CD4-positive, alpha-beta T cell (primary cell): ENCODE data around the gene RAD9A. TPM values are rescaled to one million over a fixed set of nuclear protein-coding genes. Genes with fewer than 3 reads are reported as not detected.

Experiments
- ATAC-seq: fragments of 200-7000 bp; cut with Tn5 transposase; one replicate; pipeline ENCODE4 v1.10.0; 2022; ENCODE audit warnings: mild to moderate bottlenecking; ENCODE audit not compliant: poor library complexity
- CTCF ChIA-PET: fragments of 350-600 bp; sonication (Branson Sonifier 250); formaldehyde crosslinking; loops from one replicate; lab custom pipeline; 2021; ENCODE audit warnings: antibody characterized with exemption, inconsistent platforms; lab: Charles Lee
- POLR2A ChIA-PET: fragments of 350-600 bp; sonication (Branson Sonifier 250); formaldehyde crosslinking; loops from one replicate; lab custom pipeline; 2021; ENCODE audit warnings: antibody characterized with exemption, inconsistent platforms; lab: Charles Lee
- DNase-seq, 14 experiments: peaks; one replicate each; pipeline ENCODE4 v3.0.0-alpha.2; 2013 to 2020; ENCODE audit warnings: mixed read lengths in 2 of 14
- H3K27ac ChIP-seq, 2 donors: one replicate each; pipeline versions ENCODE4 v1.5.1 to v1.7.0; 2013; ENCODE audit warnings: low read length in 2 of 2, low read depth in 1 of 2, mild to moderate bottlenecking in 1 of 2
- H3K27me3 ChIP-seq, 2 experiments: 1 replicate in 1 of 2; 2 replicates in 1 of 2; pipeline versions ENCODE4 v1.6.1 to v1.7.0; 2013; ENCODE audit warnings: low read length in 2 of 2, control low read depth in 1 of 2, mild to moderate bottlenecking in 1 of 2, moderate library complexity in 1 of 2; ENCODE audit not compliant: insufficient read depth in 2 of 2, control insufficient read depth in 1 of 2
- H3K36me3 ChIP-seq: one replicate; pipeline ENCODE4 v1.6.1; 2013; ENCODE audit warnings: low read length, control low read depth; ENCODE audit not compliant: insufficient read depth
- H3K4me1 ChIP-seq: one replicate; pipeline ENCODE4 v1.6.1; 2013; ENCODE audit warnings: low read length, control low read depth; ENCODE audit not compliant: insufficient read depth
- H3K4me3 ChIP-seq: one replicate; pipeline ENCODE4 v1.5.1; 2013; ENCODE audit warnings: mild to moderate bottlenecking, low read length, moderate library complexity
- H3K9me3 ChIP-seq, 2 experiments: 1 replicate in 1 of 2; 2 replicates in 1 of 2; pipeline versions ENCODE4 v1.6.1 to v1.7.0; 2013; ENCODE audit warnings: low read length in 2 of 2, mild to moderate bottlenecking in 2 of 2, control low read depth in 1 of 2, moderate library complexity in 1 of 2; ENCODE audit not compliant: control insufficient read depth in 1 of 2, insufficient read depth in 1 of 2
- H3K27ac Mint-ChIP-seq: one replicate; pipeline ENCODE4 v1.8.0; 2020; ENCODE audit warnings: mixed read lengths
- H3K27me3 Mint-ChIP-seq: one replicate; pipeline ENCODE4 v1.8.0; 2021; ENCODE audit warnings: mixed read lengths
- H3K36me3 Mint-ChIP-seq: one replicate; pipeline ENCODE4 v1.8.0; 2021; ENCODE audit warnings: low read depth, mixed read lengths
- H3K4me1 Mint-ChIP-seq: one replicate; pipeline ENCODE4 v1.8.0; 2021; ENCODE audit warnings: low read depth, mixed read lengths
- H3K4me3 Mint-ChIP-seq: one replicate; pipeline ENCODE4 v1.8.0; 2020; ENCODE audit warnings: mild to moderate bottlenecking, mixed read lengths
- H3K9me3 Mint-ChIP-seq: one replicate; pipeline ENCODE4 v1.8.0; 2020; ENCODE audit warnings: mixed read lengths
- CTCF ChIP-seq: fragments of 200-600 bp; IDR thresholded peaks from one replicate; pipeline ENCODE4 v1.8.0; 2022; ENCODE audit warnings: antibody characterized with exemption, mild to moderate bottlenecking
- intact Hi-C, 2 experiments: fragments of 100-400 bp; cut with DNase I in 1 of 2; cut with micrococcal nuclease in 1 of 2; formaldehyde crosslinking; loops; one replicate each; pipeline versions ENCODE4 v1.15.1 to v1.9.0; 2023 to 2025; cut with DNase I, micrococcal nuclease
- total RNA-seq, 174 experiments: library from RNA in 2 of 174; stranded (reverse) in 2 of 174; gene quantifications; one replicate each; pipeline ENCODE4 v1.2.3 and lab custom pipeline; 2021 to 2026

Gene RAD9A
- total RNA-seq, 2 experiments from 2014 or later = 19.3 to 20.3 TPM

GRCh38 chr11:67439321-67440228 is 47.8 kb downstream of the RAD9A start:
- ATAC-seq (no peak), DNase-seq (peak in 7 of 14 experiments; percentile 18 to 64 (median 45))
- H3K36me3 Mint-ChIP-seq = peaks cover 40% of the 10 kb centered on the region
- CTCF ChIA-PET = interaction anchor here (0.6 to 4.3 kb wide), 5 partner anchors 30 to 1276 kb away, joined by 3 to 21 read pairs (median 6); partner anchors contain the start of genes PPP1CA and TMEM134
- H3K4me1 Mint-ChIP-seq = peaks cover 64% of the 10 kb centered on the region
- H3K4me3 Mint-ChIP-seq = peak overlapping the region; percentile 98
- no peaks in the 10 kb centered on the region for H3K27me3 Mint-ChIP-seq
- intact Hi-C loops = no loop called here
- H3K9me3 Mint-ChIP-seq = no peaks in the 10 kb centered on the region
- TF ChIP-seq CTCF = no peak
- POLR2A ChIA-PET = interaction anchor here (1.4 to 17.7 kb wide), 10 partner anchors 11 to 86 kb away, joined by 5 to 411 read pairs (median 91); partner anchors contain the start of genes AIP, CABP4, CARNS1 and GPR152
- no peaks in the 10 kb centered on the region for H3K27me3 ChIP-seq
- H3K27ac ChIP-seq = peak overlapping the region; percentile 72 to 94
- peaks cover 79% of the 10 kb centered on the region for H3K4me1 ChIP-seq
- H3K9me3 ChIP-seq = no peaks in the 10 kb centered on the region
- peak overlapping the region; percentile 97 for H3K4me3 ChIP-seq
- H3K27ac Mint-ChIP-seq = peak overlapping the region; percentile 98
- H3K36me3 ChIP-seq = peaks cover 17% of the 10 kb centered on the region

GRCh38 chr11:67440229-67441097 is 48.7 kb downstream of the RAD9A start:
- H3K4me3 ChIP-seq = peak overlapping the region; percentile 97
- no peaks in the 10 kb centered on the region for H3K27me3 Mint-ChIP-seq
- H3K4me3 Mint-ChIP-seq = peak overlapping the region; percentile 98
- H3K27me3 ChIP-seq = no peaks in the 10 kb centered on the region
- peaks cover 35% of the 10 kb centered on the region for H3K36me3 Mint-ChIP-seq
- ATAC-seq (no peak), DNase-seq (peak in 3 of 14 experiments; percentile 58 to 68 (median 61))
- ChIA-PET POLR2A (interaction anchor here (1.2 to 17.7 kb wide), 11 partner anchors 13 to 200 kb away, joined by 3 to 411 read pairs (median 6); partner anchors contain the start of genes AIP, CABP4, CARNS1 and GPR152), CTCF (interaction anchor here (0.8 to 4.3 kb wide), 4 partner anchors 20 to 89 kb away, joined by 3 to 21 read pairs (median 5); partner anchors contain the start of gene PPP1CA)
- no peaks in the 10 kb centered on the region for H3K9me3 ChIP-seq
- no peaks in the 10 kb centered on the region for H3K9me3 Mint-ChIP-seq
- intact Hi-C loops = no loop called here
- peaks cover 69% of the 10 kb centered on the region for H3K4me1 Mint-ChIP-seq
- peak overlapping the region; percentile 72 to 94 for H3K27ac ChIP-seq
- H3K36me3 ChIP-seq = peaks cover 8% of the 10 kb centered on the region
- peak overlapping the region; percentile 98 for H3K27ac Mint-ChIP-seq
- no peak for TF ChIP-seq CTCF
- H3K4me1 ChIP-seq = peaks cover 79% of the 10 kb centered on the region
